ENCODE measurements around the gene SRPX2. TPM values are rescaled to one million over a fixed set of nuclear protein-coding genes. Genes with fewer than 3 reads are reported as not detected.
"Not testable (repeated sequence)": the region's sequence is repeated elsewhere in the genome, so short reads cannot be mapped to it uniquely, and the experiment has no call there.

Gene SRPX2
- total RNA-seq, 2 donors from 2014 or later, result not detected

DNA sequence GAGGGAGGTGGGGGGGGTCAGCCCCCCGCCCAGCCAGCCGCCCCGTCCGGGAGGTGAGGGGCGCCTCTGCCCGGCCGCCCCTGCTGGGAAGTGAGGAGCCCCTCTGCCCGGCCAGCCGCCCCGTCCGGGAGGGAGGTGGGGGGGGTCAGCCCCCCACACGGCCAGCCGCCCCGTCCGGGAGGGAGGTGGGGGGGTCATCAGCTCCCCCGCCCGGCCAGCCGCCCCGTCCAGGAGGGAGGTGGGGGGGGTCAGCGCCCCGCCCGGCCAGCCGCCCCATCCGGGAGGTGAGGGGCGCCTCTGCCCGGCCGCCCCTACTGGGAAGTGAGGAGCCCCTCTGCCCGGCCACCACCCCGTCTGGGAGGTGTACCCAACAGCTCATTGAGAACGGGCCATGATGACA is 80.0 kb downstream of the SRPX2 start:
- not testable (repeated sequence) for H3K9me3 Mint-ChIP-seq; ATAC-seq; DNase-seq (ENCODE audit: low spot score in 2 of 2); H3K27ac Mint-ChIP-seq; H3K36me3 Mint-ChIP-seq

Other genes with a start within 250 kb of the SRPX2 start
- gene PCDH19, start 233.9 kb upstream of the SRPX2 start, total RNA-seq, result not detected
- not detected for gene TNMD, start 59.3 kb upstream of the SRPX2 start, total RNA-seq
- gene TSPAN6, start 7.4 kb upstream of the SRPX2 start, total RNA-seq, result under 1 TPM in 1 of 2 donors, not detected in 1; 0.73 TPM
- gene SYTL4, start 87.9 kb downstream of the SRPX2 start, total RNA-seq, result not detected
- gene CSTF2, start 176.2 kb downstream of the SRPX2 start, total RNA-seq, result 10 to 100 TPM; 30.9 to 52.5 TPM
- gene NOX1, start 230.2 kb downstream of the SRPX2 start, total RNA-seq, result not detected

All from activated naive CD4-positive, alpha-beta T cell treated with anti-CD3 and anti-CD28 coated beads, Interleukin-2, amount 50 U/mL, for 72 hours (primary cell).